GM12874 (cell line): Measurements from ENCODE around the gene SORL1.

Experiments used
- CTCF ChIP-seq: IDR thresholded peaks from 2 replicates; pipeline ENCODE4 v1.5.1; 2011; ENCODE audit warnings: low read depth, mild to moderate bottlenecking, control low read depth, low read length, moderate library complexity; ENCODE audit not compliant: insufficient read depth

The SORL1 gene

GRCh38 chr11:121566279-121567168 is 114.4 kb downstream of the SORL1 start:
- TF ChIP-seq CTCF: no peak

GRCh38 chr11:121567995-121568394 is 115.9 kb downstream of the SORL1 start:
- no peak for TF ChIP-seq CTCF

GRCh38 chr11:121570453-121570852 is 118.3 kb downstream of the SORL1 start:
- TF ChIP-seq CTCF: no peak

GRCh38 chr11:121571506-121571905 is 119.4 kb downstream of the SORL1 start:
- no peak for TF ChIP-seq CTCF

GRCh38 chr11:121572571-121573059 is 120.5 kb downstream of the SORL1 start:
- TF ChIP-seq CTCF: no peak

- no peak for TF ChIP-seq CTCF
Measured at GRCh38 chr11:121574801-121575200, 122.7 kb downstream of the SORL1 start.

- no peak for TF ChIP-seq CTCF
Measured at GRCh38 chr11:121575250-121575962, 123.3 kb downstream of the SORL1 start.
